Smooth muscle cell (in vitro differentiated cells): ENCODE measurements around the gene REXO5. TPM values are rescaled to one million over a fixed set of nuclear protein-coding genes. Genes with fewer than 3 reads are reported as not detected.
A peak's percentile ranks its signal among the peaks of the same experiment; 100 is the strongest.

Experiments
- DNase-seq: peaks from one replicate; lab custom pipeline; 2025; ENCODE audit not compliant: unreplicated experiment; lab: John Stamatoyannopoulos, UW
- H2AFZ ChIP-seq: fragments of 200-600 bp; sonication (generic); 2 replicates; pipeline ENCODE4 v1.6.0; 2016; ENCODE audit warnings: antibody characterized with exemption, low read depth, mild to moderate bottlenecking
- H3F3A ChIP-seq: fragments of 200-600 bp; sonication (generic); 2 replicates; pipeline ENCODE4 v1.6.0; 2017; ENCODE audit warnings: antibody characterized with exemption, low read depth
- H3K27ac ChIP-seq: fragments of 200-600 bp; sonication (generic); 2 replicates; pipeline ENCODE4 v1.5.1; 2016; ENCODE audit warnings: low read depth, mild to moderate bottlenecking
- H3K27me3 ChIP-seq: fragments of 200-600 bp; sonication (generic); 2 replicates; pipeline ENCODE4 v1.6.1; 2016; ENCODE audit warnings: low read depth, mild to moderate bottlenecking
- H3K36me3 ChIP-seq: fragments of 200-600 bp; sonication (generic); 2 replicates; pipeline ENCODE4 v1.5.1; 2016; ENCODE audit warnings: low read depth
- H3K4me1 ChIP-seq: fragments of 200-600 bp; sonication (generic); 2 replicates; pipeline ENCODE4 v1.5.1; 2016; ENCODE audit warnings: low read depth
- H3K4me2 ChIP-seq: fragments of 200-600 bp; sonication (generic); 2 replicates; pipeline ENCODE4 v1.6.0; 2016; ENCODE audit warnings: mild to moderate bottlenecking
- H3K4me3 ChIP-seq: fragments of 200-600 bp; sonication (generic); 2 replicates; pipeline ENCODE4 v1.5.1; 2016; ENCODE audit warnings: mild to moderate bottlenecking
- H3K79me2 ChIP-seq: fragments of 200-600 bp; sonication (generic); 2 replicates; pipeline ENCODE4 v1.6.0; 2016; ENCODE audit warnings: low read depth, mild to moderate bottlenecking
- H3K9ac ChIP-seq: fragments of 200-600 bp; sonication (generic); 2 replicates; pipeline ENCODE4 v1.6.0; 2016; ENCODE audit warnings: low read depth
- H3K9me3 ChIP-seq: fragments of 200-600 bp; sonication (generic); replicated peaks from 2 replicates; pipeline ENCODE4 v1.5.1; 2016; ENCODE audit warnings: low read depth
- H4K20me1 ChIP-seq: fragments of 200-600 bp; sonication (generic); 2 replicates; pipeline ENCODE4 v1.6.0; 2016; ENCODE audit warnings: low read depth
- WGBS: methylation state at CpG from one replicate; pipeline ENCODE4 v1.1.7; 2016; ENCODE audit warnings: low lambda C conversion rate; 5-methylcytosine and 5-hydroxymethylcytosine counted together
- polyA plus RNA-seq: library from polyadenylated mRNA; unstranded; fragments of >200 nt; fragmentation: Nextera tagmentation; extraction: Ambion mirVana; gene quantifications from 2 replicates; pipeline ENCODE4 v1.2.1, GENCODE V29; 2016
- total RNA-seq: library from RNA; depleted of rRNA; stranded (reverse); fragments of >200 nt; gene quantifications from 2 replicates; pipeline ENCODE4 v1.2.3, GENCODE V29; 2014
- TF ChIP-seq, protein P1 (sequence below): fragments of 200-600 bp; sonication (generic); IDR thresholded peaks from 2 replicates; pipeline ENCODE4 v1.5.1; 2017; ENCODE audit warnings: borderline replicate concordance, mild to moderate bottlenecking, antibody characterized with exemption; ENCODE audit not compliant: insufficient read depth, poor library complexity, severe bottlenecking

REXO5 gene
- total and polyA plus RNA-seq, 2 experiments from 2014 or later = 1.9 to 3.2 TPM

DNA sequence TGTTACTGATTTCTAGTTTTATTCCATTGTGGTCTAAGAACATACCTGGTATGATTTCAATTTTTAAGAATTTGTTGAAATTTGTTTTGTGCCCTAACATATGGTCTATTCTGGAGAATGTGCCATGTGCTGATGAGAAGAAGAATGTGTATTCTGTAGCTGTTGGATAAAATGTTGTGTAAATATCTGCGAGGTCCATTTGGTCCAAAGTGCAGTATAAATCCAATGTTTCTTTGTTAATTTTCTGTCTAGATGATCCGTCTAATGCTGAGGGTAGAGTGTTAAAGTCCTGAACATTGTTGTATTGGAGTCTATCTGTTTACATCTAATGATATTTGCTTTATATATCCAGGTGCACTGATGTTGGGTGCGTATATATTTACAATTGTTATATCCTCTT lies 32.6 kb upstream of the REXO5 start:
- H3K79me2 ChIP-seq = no peaks in the 10 kb centered on the region
- no peak overlapping the region for H3K9ac ChIP-seq
- H3K4me3 ChIP-seq = no peak overlapping the region
- no peaks in the 10 kb centered on the region for H3K36me3 ChIP-seq
- H3K27ac ChIP-seq = no peak overlapping the region
- 91% methylated on average over 3 of the region's 3 CpGs for WGBS
- H3K9me3 ChIP-seq = no peaks in the 10 kb centered on the region
- no peak overlapping the region for H3K4me2 ChIP-seq
- no peaks in the 10 kb centered on the region for H3F3A ChIP-seq
- no peaks in the 10 kb centered on the region for H3K4me1 ChIP-seq
- H2AFZ ChIP-seq = no peak overlapping the region
- no peaks in the 10 kb centered on the region for H4K20me1 ChIP-seq
- TF ChIP-seq, protein P1, sequence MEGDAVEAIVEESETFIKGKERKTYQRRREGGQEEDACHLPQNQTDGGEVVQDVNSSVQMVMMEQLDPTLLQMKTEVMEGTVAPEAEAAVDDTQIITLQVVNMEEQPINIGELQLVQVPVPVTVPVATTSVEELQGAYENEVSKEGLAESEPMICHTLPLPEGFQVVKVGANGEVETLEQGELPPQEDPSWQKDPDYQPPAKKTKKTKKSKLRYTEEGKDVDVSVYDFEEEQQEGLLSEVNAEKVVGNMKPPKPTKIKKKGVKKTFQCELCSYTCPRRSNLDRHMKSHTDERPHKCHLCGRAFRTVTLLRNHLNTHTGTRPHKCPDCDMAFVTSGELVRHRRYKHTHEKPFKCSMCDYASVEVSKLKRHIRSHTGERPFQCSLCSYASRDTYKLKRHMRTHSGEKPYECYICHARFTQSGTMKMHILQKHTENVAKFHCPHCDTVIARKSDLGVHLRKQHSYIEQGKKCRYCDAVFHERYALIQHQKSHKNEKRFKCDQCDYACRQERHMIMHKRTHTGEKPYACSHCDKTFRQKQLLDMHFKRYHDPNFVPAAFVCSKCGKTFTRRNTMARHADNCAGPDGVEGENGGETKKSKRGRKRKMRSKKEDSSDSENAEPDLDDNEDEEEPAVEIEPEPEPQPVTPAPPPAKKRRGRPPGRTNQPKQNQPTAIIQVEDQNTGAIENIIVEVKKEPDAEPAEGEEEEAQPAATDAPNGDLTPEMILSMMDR = no peak
- DNase-seq = no peak
- H3K27me3 ChIP-seq = no peaks in the 10 kb centered on the region

GRCh38 chr16:20774703-20775362 lies 31.5 kb upstream of the REXO5 start:
- H3F3A ChIP-seq = no peaks in the 10 kb centered on the region
- H2AFZ ChIP-seq = peak overlapping the region; percentile 49
- H3K4me1 ChIP-seq = no peaks in the 10 kb centered on the region
- H3K27ac ChIP-seq = no peak overlapping the region
- no peaks in the 10 kb centered on the region for H3K27me3 ChIP-seq
- H3K4me3 ChIP-seq = no peak overlapping the region
- no peaks in the 10 kb centered on the region for H4K20me1 ChIP-seq
- H3K36me3 ChIP-seq = no peaks in the 10 kb centered on the region
- no peak overlapping the region for H3K9ac ChIP-seq
- no peaks in the 10 kb centered on the region for H3K79me2 ChIP-seq
- TF ChIP-seq, protein P1 = peak; percentile 65
- no peak overlapping the region for H3K4me2 ChIP-seq
- peak; percentile 6 for DNase-seq
- H3K9me3 ChIP-seq = no peaks in the 10 kb centered on the region
- 57% methylated on average over 7 of the region's 7 CpGs for WGBS

DNA sequence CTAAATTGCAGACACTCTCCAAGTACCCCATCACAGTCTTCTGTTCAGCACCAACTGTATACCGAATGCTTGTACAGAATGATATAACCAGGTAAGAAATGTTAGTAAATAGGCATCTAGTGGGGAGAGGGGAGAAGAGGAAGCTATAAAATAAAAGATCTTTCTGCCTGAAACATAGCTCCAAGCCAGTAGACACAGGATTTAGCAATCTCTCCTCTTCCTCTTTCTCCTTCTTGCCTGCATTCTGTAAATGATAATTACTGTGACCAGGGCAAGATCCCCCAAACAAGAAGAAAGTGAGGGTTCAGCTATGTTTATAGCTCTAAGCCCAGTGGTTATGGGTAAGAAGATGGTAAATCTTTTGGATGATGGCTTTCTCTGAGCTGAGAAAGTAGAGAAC lies 24.6 kb upstream of the REXO5 start:
- H3K27me3 ChIP-seq = no peaks in the 10 kb centered on the region
- H3K36me3 ChIP-seq = no peaks in the 10 kb centered on the region
- H3K4me1 ChIP-seq = no peaks in the 10 kb centered on the region
- no peak overlapping the region for H2AFZ ChIP-seq
- DNase-seq = no peak
- no peak overlapping the region for H3K27ac ChIP-seq
- no peaks in the 10 kb centered on the region for H3K79me2 ChIP-seq
- TF ChIP-seq, protein P1 = no peak
- H4K20me1 ChIP-seq = no peaks in the 10 kb centered on the region
- H3K4me3 ChIP-seq = no peak overlapping the region
- 79% methylated on average over 1 of the region's 1 CpG for WGBS
- no peak overlapping the region for H3K4me2 ChIP-seq
- no peaks in the 10 kb centered on the region for H3K9me3 ChIP-seq
- no peaks in the 10 kb centered on the region for H3F3A ChIP-seq
- no peak overlapping the region for H3K9ac ChIP-seq

DNA sequence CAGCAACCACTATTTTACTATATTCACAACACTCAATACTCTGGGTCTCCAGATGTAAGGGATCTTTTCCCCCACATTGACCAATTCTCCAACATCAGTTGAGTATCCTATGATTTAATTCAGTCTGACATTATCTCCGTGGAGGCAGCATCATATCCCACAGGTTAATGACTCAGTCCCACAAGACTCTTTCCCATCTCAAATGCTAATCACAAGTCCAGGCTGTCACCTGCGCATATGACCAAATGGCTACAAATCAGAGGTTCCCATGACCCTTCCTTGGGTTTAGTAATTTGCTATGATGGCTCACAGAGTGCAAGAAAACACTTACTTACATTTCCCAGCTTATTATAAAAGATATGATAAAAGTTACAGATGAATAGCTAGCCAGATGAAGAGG lies 23.9 kb upstream of the REXO5 start:
- H3F3A ChIP-seq = no peaks in the 10 kb centered on the region
- no peaks in the 10 kb centered on the region for H3K9me3 ChIP-seq
- no peak overlapping the region for H3K9ac ChIP-seq
- no peak overlapping the region for H3K4me3 ChIP-seq
- no peaks in the 10 kb centered on the region for H3K79me2 ChIP-seq
- H3K4me1 ChIP-seq = no peaks in the 10 kb centered on the region
- H2AFZ ChIP-seq = no peak overlapping the region
- H3K27ac ChIP-seq = no peak overlapping the region
- no peak overlapping the region for H3K4me2 ChIP-seq
- TF ChIP-seq, protein P1 = no peak
- 86% methylated on average over 2 of the region's 2 CpGs for WGBS
- no peaks in the 10 kb centered on the region for H3K36me3 ChIP-seq
- DNase-seq = no peak
- no peaks in the 10 kb centered on the region for H4K20me1 ChIP-seq
- H3K27me3 ChIP-seq = no peaks in the 10 kb centered on the region
